K562 (cell line): Measurements from ENCODE around the gene ABCF2.

Experiments used
- CHD1 ChIP-seq: fragments of 200-600 bp; sonication (generic); IDR thresholded peaks from one replicate; pipeline ENCODE4 v1.6.1; 2012; ENCODE audit warnings: mild to moderate bottlenecking, moderate library complexity, low read length, inconsistent platforms
- GTF2F1 ChIP-seq: IDR thresholded peaks from 2 replicates; pipeline ENCODE4 v1.6.1; 2011; ENCODE audit warnings: low read depth, low read length, improper control_type of control experiment
- KLF13 ChIP-seq: fragments of 450-650 bp; IDR thresholded peaks from 2 replicates; pipeline ENCODE4 v1.6.1; 2016; ENCODE audit warnings: missing genetic modification characterization, low read depth, mild to moderate bottlenecking, missing compliant biosample characterization, moderate library complexity, borderline replicate concordance
- NEUROD1 ChIP-seq: fragments of 150-350 bp; IDR thresholded peaks from 2 replicates; pipeline ENCODE4 v1.6.1; 2014; ENCODE audit warnings: borderline replicate concordance, low read length, low read depth; ENCODE audit not compliant: partially characterized antibody
- POLR2A ChIP-seq: fragments of 450-650 bp; conservative IDR thresholded peaks from 2 replicates; pipeline ENCODE4 v1.6.1; 2016
- SRSF3 ChIP-seq: fragments of 200-400 bp; formaldehyde crosslinking; IDR thresholded peaks from 2 replicates; pipeline ENCODE4 v1.6.1; 2016; ENCODE audit warnings: mild to moderate bottlenecking, low read length, moderate library complexity; ENCODE audit not compliant: insufficient read depth
- TBL1XR1 ChIP-seq, 2 experiments: IDR thresholded peaks; 2 replicates each; pipeline ENCODE4 v1.6.1; 2012; ENCODE audit warnings: improper control_type of control experiment in 2 of 2, low read length in 2 of 2, mild to moderate bottlenecking in 1 of 2
- YBX1 ChIP-seq: fragments of 450-650 bp; IDR thresholded peaks from 2 replicates; pipeline ENCODE4 v1.7.1; 2016; ENCODE audit warnings: mild to moderate bottlenecking
- YY1 ChIP-seq, 3 experiments: IDR thresholded peaks; 2 replicates each; pipeline ENCODE4 v1.6.1; 2011; ENCODE audit warnings: low read length in 2 of 3, mild to moderate bottlenecking in 2 of 3, moderate library complexity in 2 of 3, borderline replicate concordance in 1 of 3, control low read depth in 1 of 3, low read depth in 1 of 3; ENCODE audit not compliant: insufficient read depth in 3 of 3, insufficient replicate concordance in 2 of 3, control insufficient read depth in 1 of 3, insufficient read length in 1 of 3; ENCODE audit errors: extremely low read depth in 1 of 3
- ZKSCAN1 ChIP-seq: fragments of 150-350 bp; IDR thresholded peaks from 2 replicates; pipeline ENCODE4 v1.6.1; 2016; ENCODE audit warnings: low read depth, low read length
- ZNF217 ChIP-seq: sonication (generic); formaldehyde crosslinking; IDR thresholded peaks from 2 replicates; pipeline ENCODE4 v1.8.0; 2022; ENCODE audit warnings: mild to moderate bottlenecking, missing genetic modification reagents
- TF ChIP-seq, protein P1 (sequence below), 3 experiments: IDR thresholded peaks in 2 of 3; conservative IDR thresholded peaks in 1 of 3; 2 replicates each; pipeline ENCODE4 v1.5.1; 2011 to 2012; ENCODE audit warnings: low read length in 3 of 3, mild to moderate bottlenecking in 3 of 3, control low read depth in 2 of 3, improper control_type of control experiment in 1 of 3, inconsistent platforms in 1 of 3, low read depth in 1 of 3, mixed read lengths in 1 of 3, moderate library complexity in 1 of 3; ENCODE audit not compliant: insufficient read depth in 2 of 3
- TF ChIP-seq, protein P2 (sequence below): sonication (generic); formaldehyde crosslinking; IDR thresholded peaks from 2 replicates; pipeline ENCODE4 v1.8.0; 2022; ENCODE audit warnings: mild to moderate bottlenecking, missing genetic modification reagents

DNA sequence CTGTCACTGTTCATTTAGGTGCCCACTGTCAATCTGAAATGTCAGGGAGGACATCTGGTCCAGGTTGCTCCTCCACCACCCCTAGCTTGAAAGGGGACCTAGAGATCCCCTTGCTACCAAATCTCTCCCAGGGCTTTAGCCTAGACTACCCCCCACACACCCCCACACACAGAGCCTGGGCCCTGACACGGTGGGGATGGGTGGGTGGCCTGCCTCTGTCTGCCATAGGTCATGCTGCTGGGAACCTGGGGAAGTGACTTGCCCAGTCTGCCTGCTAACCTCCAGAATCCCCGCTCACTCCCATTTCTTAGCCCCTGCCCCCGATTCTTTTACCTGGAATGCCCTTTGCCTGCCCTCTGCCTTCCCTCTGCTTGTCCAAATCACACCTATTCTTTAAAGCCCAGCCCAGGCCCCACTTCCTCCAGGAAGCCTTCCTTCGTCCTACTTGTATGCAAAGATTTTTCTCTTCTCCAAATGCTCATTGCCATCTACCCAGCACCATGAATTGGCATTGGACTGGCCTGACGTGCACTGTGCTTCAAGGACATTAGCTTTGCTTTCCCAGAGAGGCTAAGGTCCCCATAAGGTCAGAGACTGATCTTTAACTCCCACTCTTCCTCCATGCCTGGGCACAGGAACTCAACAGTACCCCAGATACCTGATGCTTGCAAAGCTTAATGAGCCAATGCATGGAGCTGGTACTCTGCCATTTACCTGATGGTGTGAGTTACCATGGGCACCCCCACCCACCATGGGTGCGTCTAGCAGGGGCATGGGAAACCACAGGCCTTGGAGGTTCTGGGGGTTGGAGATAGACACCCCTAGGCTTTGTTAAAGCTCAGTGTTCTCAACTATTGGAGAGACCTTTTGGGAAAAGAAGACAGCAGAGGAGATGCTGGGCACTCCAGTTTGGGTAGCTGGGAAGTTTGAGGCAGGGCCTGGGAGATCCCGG, 23.5 kb upstream of the ABCF2 start:
- no peak for TF ChIP-seq NEUROD1
- no peak for TF ChIP-seq ZNF217 (CRISPR knock-in tag)
- TF ChIP-seq, protein P1, sequence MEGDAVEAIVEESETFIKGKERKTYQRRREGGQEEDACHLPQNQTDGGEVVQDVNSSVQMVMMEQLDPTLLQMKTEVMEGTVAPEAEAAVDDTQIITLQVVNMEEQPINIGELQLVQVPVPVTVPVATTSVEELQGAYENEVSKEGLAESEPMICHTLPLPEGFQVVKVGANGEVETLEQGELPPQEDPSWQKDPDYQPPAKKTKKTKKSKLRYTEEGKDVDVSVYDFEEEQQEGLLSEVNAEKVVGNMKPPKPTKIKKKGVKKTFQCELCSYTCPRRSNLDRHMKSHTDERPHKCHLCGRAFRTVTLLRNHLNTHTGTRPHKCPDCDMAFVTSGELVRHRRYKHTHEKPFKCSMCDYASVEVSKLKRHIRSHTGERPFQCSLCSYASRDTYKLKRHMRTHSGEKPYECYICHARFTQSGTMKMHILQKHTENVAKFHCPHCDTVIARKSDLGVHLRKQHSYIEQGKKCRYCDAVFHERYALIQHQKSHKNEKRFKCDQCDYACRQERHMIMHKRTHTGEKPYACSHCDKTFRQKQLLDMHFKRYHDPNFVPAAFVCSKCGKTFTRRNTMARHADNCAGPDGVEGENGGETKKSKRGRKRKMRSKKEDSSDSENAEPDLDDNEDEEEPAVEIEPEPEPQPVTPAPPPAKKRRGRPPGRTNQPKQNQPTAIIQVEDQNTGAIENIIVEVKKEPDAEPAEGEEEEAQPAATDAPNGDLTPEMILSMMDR (IDR thresholded peaks at IDR 0.05 in 2 of 3, conservative IDR thresholded peaks at IDR 0.05 in 1 of 3; ENCODE audit: insufficient read depth in 2 of 3, low read depth in 1 of 3, low read length in 3 of 3), result no peak
- TF ChIP-seq ZKSCAN1, result no peak
- TF ChIP-seq KLF13 (tag), result no peak
- TF ChIP-seq GTF2F1, result no peak
- TF ChIP-seq, protein P2, sequence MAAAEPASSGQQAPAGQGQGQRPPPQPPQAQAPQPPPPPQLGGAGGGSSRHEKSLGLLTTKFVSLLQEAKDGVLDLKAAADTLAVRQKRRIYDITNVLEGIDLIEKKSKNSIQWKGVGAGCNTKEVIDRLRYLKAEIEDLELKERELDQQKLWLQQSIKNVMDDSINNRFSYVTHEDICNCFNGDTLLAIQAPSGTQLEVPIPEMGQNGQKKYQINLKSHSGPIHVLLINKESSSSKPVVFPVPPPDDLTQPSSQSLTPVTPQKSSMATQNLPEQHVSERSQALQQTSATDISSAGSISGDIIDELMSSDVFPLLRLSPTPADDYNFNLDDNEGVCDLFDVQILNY (CRISPR knock-in tag), result no peak
- TF ChIP-seq YY1 (IDR thresholded peaks at IDR 0.05; ENCODE audit: borderline replicate concordance in 1 of 3, control insufficient read depth in 1 of 3, extremely low read depth in 1 of 3, insufficient read depth in 3 of 3, insufficient read length in 1 of 3, insufficient replicate concordance in 2 of 3, low read depth in 1 of 3, low read length in 2 of 3), result no peak
- TF ChIP-seq TBL1XR1 (IDR thresholded peaks at IDR 0.05; ENCODE audit: low read length in 2 of 2), result no peak
- no peak for TF ChIP-seq SRSF3
- TF ChIP-seq POLR2A, result no peak
- TF ChIP-seq CHD1, result no peak
- no peak for TF ChIP-seq YBX1
